ENCODE data around the gene BARX2.

DNA sequence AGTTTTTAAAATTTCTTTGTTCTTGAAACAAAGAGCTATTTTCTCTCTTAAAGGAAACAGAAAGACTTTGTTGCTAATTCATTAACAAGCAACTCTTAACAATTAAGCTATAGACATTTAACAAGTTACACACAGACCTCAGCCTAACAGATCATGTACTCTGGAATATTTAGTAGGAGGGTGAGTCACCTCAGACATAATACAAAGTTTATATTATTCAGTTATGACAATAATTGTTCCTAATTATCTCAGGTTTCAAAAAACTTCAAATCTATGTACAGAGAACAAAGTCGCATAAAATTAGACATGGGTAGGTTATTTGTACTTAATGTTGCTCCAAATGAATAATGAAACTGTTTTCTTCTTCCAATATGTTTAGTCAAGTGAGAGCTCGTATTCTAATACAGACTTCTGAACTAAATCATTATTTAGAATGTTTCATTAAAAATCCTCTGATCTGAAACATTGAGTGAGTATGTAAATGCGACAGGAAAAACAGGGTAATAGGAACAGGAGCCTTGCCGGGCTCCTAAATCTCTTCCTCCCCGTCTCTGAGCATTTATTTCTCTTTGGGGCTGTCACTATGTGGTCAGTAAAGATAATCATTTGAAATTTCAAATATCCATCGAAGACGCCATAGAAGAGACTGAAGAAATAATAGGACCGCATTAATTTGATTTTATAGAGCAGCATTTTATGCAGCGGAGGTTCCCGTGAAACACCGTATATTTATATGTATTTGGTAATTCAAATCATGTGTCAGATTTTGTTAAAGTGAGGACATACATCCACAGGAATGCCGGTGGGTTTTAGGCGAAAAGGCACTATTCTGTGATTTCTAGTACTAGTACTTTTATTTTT lies 8.7 kb upstream of the BARX2 start:
- TF ChIP-seq CTCF (IDR thresholded peaks at IDR 0.05) (no peak), POLR2AphosphoS5 (IDR thresholded peaks at IDR 0.05) (no peak), POLR2A (IDR thresholded peaks at IDR 0.05) (no peak), EP300 (IDR thresholded peaks at IDR 0.05) (no peak)
